Ascending aorta (tissue), 2 donors: ENCODE measurements around the gene HLA-C. TPM values are rescaled to one million over a fixed set of nuclear protein-coding genes. Genes with fewer than 3 reads are reported as not detected.
"Not testable (repeated sequence)": the region's sequence is repeated elsewhere in the genome, so short reads cannot be mapped to it uniquely, and the experiment has no call there.

Experiments used
- DNase-seq, 2 donors: peaks; one replicate each; pipeline ENCODE4 v3.0.0-alpha.2; 2019; ENCODE audit warnings: low spot score in 2 of 2
- H3K27ac ChIP-seq, 2 donors: fragments of 200-600 bp; sonication (generic); one replicate each; pipeline ENCODE4 v1.5.1; 2016 to 2017; ENCODE audit warnings: mild to moderate bottlenecking in 1 of 2
- H3K27me3 ChIP-seq: fragments of 200-600 bp; sonication (generic); one replicate; pipeline ENCODE4 v1.5.1; 2017
- H3K36me3 ChIP-seq, 2 donors: fragments of 200-600 bp; sonication (generic); one replicate each; pipeline ENCODE4 v1.5.1; 2016
- H3K4me1 ChIP-seq, 2 donors: fragments of 200-600 bp; sonication (generic); one replicate each; pipeline ENCODE4 v1.5.1; 2016 to 2017; ENCODE audit warnings: mild to moderate bottlenecking in 1 of 2
- H3K4me3 ChIP-seq, 2 donors: fragments of 200-600 bp; sonication (generic); one replicate each; pipeline ENCODE4 v1.5.1; 2016 to 2017; ENCODE audit warnings: mild to moderate bottlenecking in 1 of 2
- H3K9me3 ChIP-seq, 2 donors: fragments of 200-600 bp; sonication (generic); one replicate each; pipeline ENCODE4 v1.5.1; 2016
- CTCF ChIP-seq, 3 experiments: fragments of 200-600 bp in 2 of 3; fragments of 450-650 bp in 1 of 3; sonication (generic) in 2 of 3; IDR thresholded peaks; one replicate each; pipeline ENCODE4 v1.5.1; 2016 to 2019; ENCODE audit warnings: antibody characterized with exemption in 3 of 3, mild to moderate bottlenecking in 1 of 3, moderate library complexity in 1 of 3
- intact Hi-C: fragments of 100-400 bp; cut with DNase I; formaldehyde crosslinking; loops from one replicate; pipeline ENCODE4 v1.15.1; 2023
- total RNA-seq: library from RNA; depleted of rRNA; stranded (reverse); fragments of >200 nt; gene quantifications from one replicate; pipeline ENCODE4 v1.1.0, GENCODE V29; 2016

The HLA-C gene
- total RNA-seq, 1 donor from 2014 or later = 921 TPM

DNA sequence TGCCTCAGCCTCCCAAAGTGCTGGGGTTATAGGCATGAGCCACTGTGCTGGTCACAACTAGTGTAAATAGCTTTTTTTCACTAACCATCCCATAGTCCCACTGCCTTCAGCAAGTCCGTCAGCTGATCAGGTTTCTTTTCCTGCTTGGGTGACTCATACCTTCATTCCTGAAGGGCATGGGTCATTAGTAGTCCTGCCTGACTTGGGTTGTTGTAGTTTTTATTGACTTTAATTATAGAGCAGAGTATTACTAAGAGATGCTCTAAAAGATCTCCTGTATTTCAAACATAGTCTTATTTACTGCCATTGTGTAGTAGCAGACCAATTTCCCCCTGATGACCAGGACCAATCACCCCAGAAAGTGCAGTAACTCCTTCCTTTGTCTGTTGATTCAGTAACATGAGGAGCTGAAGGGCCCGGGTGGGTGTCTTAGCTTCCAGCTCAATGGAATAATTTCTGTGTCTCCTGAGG is 25.8 kb downstream of the HLA-C start:
- Histone ChIP-seq H3K9me3 (peaks cover 0 to 8% of the 10 kb centered on the region in 2 donors), H3K36me3 (no peaks in the 10 kb centered on the region), H3K27ac (no peak overlapping the region), H3K4me3 (no peak overlapping the region), H3K4me1 (no peaks in the 10 kb centered on the region), H3K27me3 (no peaks in the 10 kb centered on the region)
- intact Hi-C loops = no loop called here
- no peak for DNase-seq
- no peak for TF ChIP-seq CTCF (IDR thresholded peaks at IDR 0.05)

GRCh38 chr6:31243508-31243907 is 28.4 kb downstream of the HLA-C start:
- intact Hi-C loops = no loop called here

DNA sequence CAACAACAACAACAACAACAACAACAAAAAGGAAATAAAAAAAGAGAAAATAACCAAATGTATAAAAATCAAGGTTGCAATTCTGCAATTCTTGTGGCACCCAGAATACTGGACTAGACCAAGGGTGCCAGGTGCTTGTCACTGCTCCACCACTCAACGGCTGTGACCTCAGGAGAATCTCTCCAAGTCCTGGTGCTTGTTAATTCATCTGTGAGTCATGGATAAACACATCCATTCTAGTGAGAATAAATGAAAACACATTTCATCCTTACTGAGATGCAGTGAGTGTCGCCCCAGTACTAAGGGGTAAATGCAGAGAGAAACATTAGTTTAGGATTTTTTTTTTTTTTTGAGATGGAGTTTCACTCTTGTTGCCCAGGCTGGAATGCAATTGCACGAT is 32.0 kb downstream of the HLA-C start:
- Histone ChIP-seq H3K27me3 (no peaks in the 10 kb centered on the region), H3K27ac (no peak overlapping the region), H3K4me3 (no peak overlapping the region), H3K4me1 (no peaks in the 10 kb centered on the region), H3K9me3 (no peaks in the 10 kb centered on the region), H3K36me3 (no peaks in the 10 kb centered on the region)
- no peak for TF ChIP-seq CTCF (IDR thresholded peaks at IDR 0.05)
- DNase-seq = no peak
- intact Hi-C loops = no loop called here

More at GRCh38 chr6:31243508-31243907, 28.4 kb downstream of the HLA-C start:
- TF ChIP-seq CTCF (IDR thresholded peaks at IDR 0.05) = no peak
- no peak for DNase-seq
- H3K4me1 ChIP-seq = no peaks in the 10 kb centered on the region
- H3K27me3 ChIP-seq = no peaks in the 10 kb centered on the region
- no peaks in the 10 kb centered on the region for H3K36me3 ChIP-seq
- no peak overlapping the region for H3K4me3 ChIP-seq
- peaks cover 0 to 7% of the 10 kb centered on the region in 2 donors for H3K9me3 ChIP-seq
- H3K27ac ChIP-seq = no peak overlapping the region

DNA sequence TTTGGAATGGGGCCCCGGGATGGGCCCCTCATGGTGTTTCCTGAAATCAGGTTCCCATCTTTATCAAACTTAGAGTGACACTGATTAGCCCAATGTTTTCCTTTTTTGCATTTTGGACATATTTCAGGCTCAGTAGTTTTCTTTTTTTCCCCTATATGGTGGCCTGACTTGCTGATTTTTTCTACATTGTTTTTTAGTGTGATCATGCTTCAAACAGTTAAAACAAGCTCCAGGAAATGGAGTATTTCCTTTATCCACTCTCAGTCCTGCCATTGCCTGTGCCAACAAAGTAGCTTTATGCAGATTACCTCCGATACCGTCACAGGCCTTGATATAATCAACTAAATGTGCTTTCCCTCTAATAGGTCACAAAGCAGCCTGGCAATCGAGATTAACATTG is 37.8 kb downstream of the HLA-C start:
- H3K4me1 ChIP-seq, DNase-seq, H3K36me3 ChIP-seq, intact Hi-C loops, H3K27ac ChIP-seq, H3K27me3 ChIP-seq, H3K4me3 ChIP-seq, H3K9me3 ChIP-seq: not testable (repeated sequence)

- H3K36me3 ChIP-seq = no peaks in the 10 kb centered on the region
- no peak overlapping the region for H3K4me3 ChIP-seq
- no peak for TF ChIP-seq CTCF (IDR thresholded peaks at IDR 0.05)
- H3K27ac ChIP-seq = no peak overlapping the region
- intact Hi-C loops = no loop called here
- no peaks in the 10 kb centered on the region for H3K27me3 ChIP-seq
- H3K4me1 ChIP-seq = no peaks in the 10 kb centered on the region
- DNase-seq = no peak
- H3K9me3 ChIP-seq = no peaks in the 10 kb centered on the region
Observed at GRCh38 chr6:31228476-31228875, 43.4 kb downstream of the HLA-C start.

DNA sequence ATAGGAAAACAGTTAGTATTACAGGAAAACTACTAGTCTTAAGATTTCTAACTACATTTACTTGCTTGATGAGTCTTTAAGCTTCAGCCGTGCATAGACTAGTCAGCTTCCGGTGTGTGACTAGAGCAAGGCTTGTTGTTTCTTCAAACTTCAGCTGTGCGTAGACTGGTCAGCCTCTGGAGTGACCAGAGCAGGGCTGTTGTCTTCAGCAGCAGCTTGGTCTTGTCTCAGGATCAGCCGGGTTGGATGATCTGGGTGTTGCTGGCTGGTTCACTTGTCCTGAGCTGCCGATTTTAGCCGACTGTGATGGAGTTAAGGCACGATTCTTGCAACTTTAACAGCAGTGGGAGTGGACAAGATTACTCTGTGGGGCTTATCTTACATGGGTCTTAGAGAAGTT is 44.7 kb downstream of the HLA-C start:
- Histone ChIP-seq H3K27me3 (no peaks in the 10 kb centered on the region), H3K4me3 (no peak overlapping the region), H3K4me1 (no peaks in the 10 kb centered on the region), H3K36me3 (no peaks in the 10 kb centered on the region), H3K27ac (no peak overlapping the region), H3K9me3 (no peaks in the 10 kb centered on the region)
- intact Hi-C loops = no loop called here
- no peak for DNase-seq
- no peak for TF ChIP-seq CTCF (IDR thresholded peaks at IDR 0.05)
